Transverse colon (tissue), 4 donors: ENCODE data around the gene MGLL. TPM values are rescaled to one million over a fixed set of nuclear protein-coding genes. Genes with fewer than 3 reads are reported as not detected.

Source experiments
- DNase-seq: peaks from one replicate; pipeline ENCODE4 v3.0.0-alpha.2; 2019
- H3K27ac ChIP-seq, 4 donors: fragments of 200-600 bp; sonication (generic); 2 replicates each; pipeline ENCODE4 v1.5.1; 2016 to 2018; ENCODE audit warnings: inconsistent platforms in 4 of 4
- H3K27me3 ChIP-seq: fragments of 200-600 bp; sonication (generic); 2 replicates; pipeline ENCODE4 v1.5.1; 2017; ENCODE audit warnings: inconsistent platforms
- H3K36me3 ChIP-seq, 4 donors: fragments of 200-600 bp; sonication (generic); 2 replicates each; pipeline ENCODE4 v1.5.1; 2017 to 2019; ENCODE audit warnings: inconsistent platforms in 4 of 4
- H3K4me1 ChIP-seq, 4 donors: fragments of 200-600 bp; sonication (generic); 2 replicates each; pipeline ENCODE4 v1.5.1; 2017 to 2020; ENCODE audit warnings: inconsistent platforms in 4 of 4
- H3K4me3 ChIP-seq, 4 donors: fragments of 200-600 bp; sonication (generic); 1 replicate in 1 of 4; 2 replicates in 3 of 4; pipeline versions ENCODE4 v1.5.1 to v1.6.1; 2017 to 2019; ENCODE audit warnings: inconsistent platforms in 4 of 4
- H3K9me3 ChIP-seq, 2 donors: fragments of 200-600 bp; sonication (generic); 2 replicates each; pipeline ENCODE4 v1.5.1; 2017 to 2019; ENCODE audit warnings: inconsistent platforms in 2 of 2
- CTCF ChIP-seq, 5 experiments: fragments of 200-600 bp in 3 of 5; fragments of 450-650 bp in 2 of 5; sonication (generic) in 3 of 5; IDR thresholded peaks; 1 replicate in 2 of 5; 2 replicates in 3 of 5; pipeline ENCODE4 v1.5.1; 2016 to 2017; ENCODE audit warnings: antibody characterized with exemption in 5 of 5, inconsistent platforms in 3 of 5, mild to moderate bottlenecking in 2 of 5, moderate library complexity in 1 of 5
- EP300 ChIP-seq: sonication (generic); formaldehyde crosslinking; IDR thresholded peaks from one replicate; pipeline ENCODE4 v1.6.1; 2017; ENCODE audit warnings: antibody characterized with exemption, low read depth
- POLR2A ChIP-seq: fragments of 450-650 bp; IDR thresholded peaks from one replicate; pipeline ENCODE4 v1.6.1; 2016; ENCODE audit warnings: antibody characterized with exemption, mild to moderate bottlenecking, moderate library complexity
- POLR2AphosphoS5 ChIP-seq, 3 donors: sonication (generic); formaldehyde crosslinking; IDR thresholded peaks; one replicate each; pipeline ENCODE4 v1.6.1; 2016; ENCODE audit warnings: antibody characterized with exemption in 3 of 3
- WGBS, 2 donors: methylation state at CpG; one replicate each; pipeline ENCODE4 v1.1.5; 2018; ENCODE audit warnings: low coverage in 1 of 2; 5-methylcytosine and 5-hydroxymethylcytosine counted together
- in situ Hi-C, 4 donors: fragments of 200-750 bp; cut with MboI; loops; one replicate each; pipeline versions ENCODE4 v1.15.0 to v1.15.1; 2017; ENCODE audit warnings: low sequenced_read_pairs in 3 of 4, low pct_ligation_motif_present in 1 of 4, low pct_unique_long_range_greater_than_20kb in 1 of 4
- intact Hi-C: fragments of 100-400 bp; cut with DNase I; formaldehyde crosslinking; loops from one replicate; pipeline ENCODE4 v1.15.1; 2023; ENCODE audit warnings: low total_unique reads
- total RNA-seq, 4 donors: library from RNA; depleted of rRNA; stranded (reverse); fragments of >200 nt; gene quantifications; one replicate each; pipeline ENCODE4 v1.1.0, GENCODE V29; 2016

MGLL gene
- total RNA-seq, 4 donors from 2014 or later = 150 to 329 (median 294) TPM

GRCh38 chr3:127847236-127847720 lies 25.0 kb upstream of the MGLL start:
- WGBS, 2 donors = 90 to 100% methylated on average over 3 to 4 of the region's 4 CpGs
- no peaks in the 10 kb centered on the region for H3K9me3 ChIP-seq
- in situ Hi-C loops = loop anchor here in 3 of 4 donors (25.0 kb wide), 2 partner anchors 160 to 185 kb away; partner anchors contain the start of gene ABTB1 (in 2 of the 3)
- H3K4me3 ChIP-seq = no peak overlapping the region
- no peaks in the 10 kb centered on the region for H3K27me3 ChIP-seq
- no peak for DNase-seq
- intact Hi-C loops = no loop called here
- H3K36me3 ChIP-seq = no peaks in the 10 kb centered on the region
- H3K4me1 ChIP-seq = no peaks in the 10 kb centered on the region
- TF ChIP-seq POLR2AphosphoS5 (IDR thresholded peaks at IDR 0.05) = no peak
- no peak overlapping the region for H3K27ac ChIP-seq

GRCh38 chr3:127846576-127846975 lies 24.3 kb upstream of the MGLL start:
- no peak for DNase-seq
- TF ChIP-seq EP300 = no peak
- no peak for TF ChIP-seq POLR2A
- TF ChIP-seq POLR2AphosphoS5 (IDR thresholded peaks at IDR 0.05) = no peak
- TF ChIP-seq CTCF (IDR thresholded peaks at IDR 0.05) = no peak
- no peak overlapping the region for H3K4me3 ChIP-seq
- no peaks in the 10 kb centered on the region for H3K9me3 ChIP-seq
- H3K36me3 ChIP-seq = no peaks in the 10 kb centered on the region
- no peak overlapping the region for H3K27ac ChIP-seq
- in situ Hi-C loops (loop anchor here in 3 of 4 donors (25.0 kb wide), 2 partner anchors 159 to 184 kb away; partner anchors contain the start of gene ABTB1 (in 2 of the 3)), intact Hi-C loops (no loop called here)
- WGBS, 2 donors = 70 to 84% methylated on average over 1 of the region's 1 CpG
- no peaks in the 10 kb centered on the region for H3K4me1 ChIP-seq
- H3K27me3 ChIP-seq = no peaks in the 10 kb centered on the region

GRCh38 chr3:127844326-127844942 lies 22.1 kb upstream of the MGLL start:
- intact Hi-C loops (no loop called here), in situ Hi-C loops (loop anchor here in 3 of 4 donors (25.0 kb wide), 2 partner anchors 157 to 182 kb away; partner anchors contain the start of gene ABTB1 (in 2 of the 3))
- no peak for DNase-seq
- no peaks in the 10 kb centered on the region for H3K4me1 ChIP-seq
- no peak overlapping the region for H3K27ac ChIP-seq
- H3K4me3 ChIP-seq = no peak overlapping the region
- H3K27me3 ChIP-seq = no peaks in the 10 kb centered on the region
- TF ChIP-seq EP300 (no peak), POLR2AphosphoS5 (IDR thresholded peaks at IDR 0.05) (no peak), CTCF (IDR thresholded peaks at IDR 0.05) (no peak)
- H3K36me3 ChIP-seq = no peaks in the 10 kb centered on the region
- no peaks in the 10 kb centered on the region for H3K9me3 ChIP-seq
- WGBS, 2 donors = 81 to 85% methylated on average over 2 to 6 of the region's 6 CpGs

- no peak for DNase-seq
- 83 to 90% methylated on average over 6 to 8 of the region's 8 CpGs for WGBS, 2 donors
- Histone ChIP-seq H3K9me3 (no peaks in the 10 kb centered on the region), H3K27me3 (no peaks in the 10 kb centered on the region), H3K27ac (no peak overlapping the region), H3K36me3 (no peaks in the 10 kb centered on the region), H3K4me1 (no peaks in the 10 kb centered on the region), H3K4me3 (no peak overlapping the region)
- no peak for TF ChIP-seq CTCF (IDR thresholded peaks at IDR 0.05)
- no peak for TF ChIP-seq POLR2A
- no peak for TF ChIP-seq POLR2AphosphoS5 (IDR thresholded peaks at IDR 0.05)
- TF ChIP-seq EP300 = no peak
- in situ Hi-C loops (loop anchor here in 3 of 4 donors (25.0 kb wide), 2 partner anchors 153 to 178 kb away; partner anchors contain the start of gene ABTB1 (in 2 of the 3)), intact Hi-C loops (no loop called here)
These were observed 18.4 kb upstream of the MGLL start for GRCh38 chr3:127840671-127841070.
